A549 (cell line): ENCODE results near the gene DDX47. TPM values are rescaled to one million over a fixed set of nuclear protein-coding genes. Genes with fewer than 3 reads are reported as not detected.

Source experiments
- ATAC-seq, 2 experiments: fragments of 200-7000 bp in 1 of 2; fragments of >200 bp in 1 of 2; cut with Nextera tagmentation in 1 of 2; cut with Tn5 transposase in 1 of 2; 3 replicates each; pipeline versions ENCODE4 v1.8.0 to v1.9.1; 2018 to 2020; ENCODE audit warnings: mild to moderate bottlenecking in 1 of 2, moderate library complexity in 1 of 2
- CTCF ChIA-PET: fragments of 300-600 bp; sonication (Branson Sonifier 250); formaldehyde crosslinking; extraction: SDS; loops from one replicate; lab custom pipeline; 2021; ENCODE audit warnings: antibody characterized with exemption, inconsistent platforms; lab: Yijun Ruan, JAX
- POLR2A ChIA-PET: fragments of 350-600 bp; formaldehyde crosslinking; extraction: SDS; loops from one replicate; lab custom pipeline; 2021; ENCODE audit warnings: antibody characterized with exemption, inconsistent platforms; lab: Yijun Ruan, JAX
- DNase-seq, 2 experiments: peaks; one replicate each; pipeline versions ENCODE4 v3.0.0 to v3.0.0-alpha.2; 2011 to 2016; ENCODE audit warnings: low read depth in 1 of 2, low spot score in 1 of 2
- FAIRE-seq: peaks from 2 replicates; lab custom pipeline; 2011; peaks lifted over from hg19 to GRCh38; lab: Jason Lieb, UNC
- H3K27ac ChIP-seq, 2 experiments: fragments of >200 bp; sonication (Bioruptor Twin); formaldehyde crosslinking; 3 replicates each; pipeline ENCODE4 v1.5.1; 2016 to 2017
- H3K4me1 ChIP-seq: fragments of >200 bp; sonication (Bioruptor Twin); formaldehyde crosslinking; 3 replicates; pipeline ENCODE4 v1.6.1; 2016
- H3K4me2 ChIP-seq: fragments of >200 bp; sonication (Bioruptor Twin); formaldehyde crosslinking; 3 replicates; pipeline ENCODE4 v1.6.1; 2016
- H3K4me3 ChIP-seq: fragments of >200 bp; sonication (Bioruptor Twin); formaldehyde crosslinking; 3 replicates; pipeline ENCODE4 v1.5.1; 2016
- H3K9me3 ChIP-seq: fragments of >200 bp; sonication (Bioruptor Twin); formaldehyde crosslinking; 3 replicates; pipeline ENCODE4 v1.6.1; 2016
- ATOH8 ChIP-seq: fragments of 250-450 bp; sonication (Bioruptor Pico); IDR thresholded peaks from 2 replicates; pipeline ENCODE4 v1.5.0; 2020; ENCODE audit warnings: low read depth, mild to moderate bottlenecking, moderate library complexity
- BCL3 ChIP-seq: fragments of >200 bp; sonication (Bioruptor Twin); formaldehyde crosslinking; IDR thresholded peaks from 3 replicates; pipeline ENCODE4 v1.6.1; 2016
- BHLHE40 ChIP-seq: IDR thresholded peaks from 2 replicates; pipeline ENCODE4 v1.6.1; 2012; ENCODE audit warnings: low read depth, low read length, inconsistent platforms
- CHD2 ChIP-seq: fragments of 150-350 bp; IDR thresholded peaks from 2 replicates; pipeline ENCODE4 v1.6.1; 2014; ENCODE audit warnings: low read length; ENCODE audit not compliant: partially characterized antibody
- ELK1 ChIP-seq: fragments of 150-350 bp; IDR thresholded peaks from 2 replicates; pipeline ENCODE4 v1.6.1; 2014; ENCODE audit warnings: low read depth, mild to moderate bottlenecking, low read length
- ESRRA ChIP-seq: fragments of 150-350 bp; IDR thresholded peaks from 2 replicates; pipeline ENCODE4 v1.6.1; 2014; ENCODE audit warnings: mild to moderate bottlenecking, low read length, borderline replicate concordance
- FOSB ChIP-seq: fragments of 250-450 bp; sonication (Bioruptor Pico); IDR thresholded peaks from 2 replicates; pipeline ENCODE4 v1.5.0; 2020; ENCODE audit warnings: mild to moderate bottlenecking, moderate library complexity
- HOXB13 ChIP-seq: fragments of 250-450 bp; sonication (Bioruptor Pico); IDR thresholded peaks from 2 replicates; pipeline ENCODE4 v1.5.0; 2020; ENCODE audit warnings: low read depth, mild to moderate bottlenecking, moderate library complexity
- HOXB5 ChIP-seq: fragments of 250-450 bp; sonication (Bioruptor Pico); IDR thresholded peaks from 2 replicates; pipeline ENCODE4 v1.5.0; 2020; ENCODE audit warnings: mild to moderate bottlenecking, moderate library complexity
- MAX ChIP-seq: IDR thresholded peaks from 2 replicates; pipeline ENCODE4 v1.6.1; 2012
- MYC ChIP-seq: IDR thresholded peaks from 2 replicates; pipeline ENCODE4 v1.6.1; 2012; ENCODE audit warnings: mild to moderate bottlenecking, inconsistent platforms, low read length, improper control_type of control experiment, borderline replicate concordance
- NR3C1 ChIP-seq: fragments of >200 bp; sonication (Bioruptor Twin); formaldehyde crosslinking; IDR thresholded peaks from 3 replicates; pipeline ENCODE4 v1.6.1; 2017
- PBX3 ChIP-seq: IDR thresholded peaks from 2 replicates; pipeline ENCODE4 v1.6.1; 2012
- RNF2 ChIP-seq: fragments of 200-600 bp; sonication (generic); IDR thresholded peaks from 2 replicates; pipeline ENCODE4 v1.6.1; 2016; ENCODE audit warnings: low read depth, mild to moderate bottlenecking, antibody characterized with exemption, moderate library complexity, borderline replicate concordance
- USF2 ChIP-seq: fragments of 450-650 bp; IDR thresholded peaks from 2 replicates; pipeline ENCODE4 v1.6.1; 2014; ENCODE audit warnings: antibody characterized with exemption
- ZNF302 ChIP-seq: fragments of 250-450 bp; sonication (Bioruptor Pico); IDR thresholded peaks from 2 replicates; pipeline ENCODE4 v1.9.0; 2021; ENCODE audit warnings: inconsistent platforms, mild to moderate bottlenecking, moderate library complexity
- WGBS: methylation state at CpG from one replicate; pipeline ENCODE4 v1.1.6; 2017; ENCODE audit errors: missing lambda C conversion rate; 5-methylcytosine and 5-hydroxymethylcytosine counted together
- polyA plus RNA-seq, 4 experiments: library from polyadenylated mRNA; depleted of rRNA in 3 of 4; stranded (reverse); fragments of >200 nt; fragmentation: RNase III in 1 of 4; extraction: RNeasy Plus Mini Kit Qiagen cat#74134 plus additional on column Dnase treatment in 1 of 4; gene quantifications; 2 replicates in 3 of 4; 3 replicates in 1 of 4; pipeline ENCODE4 v1.2.3, GENCODE V29; 2011 to 2017

The DDX47 gene
- polyA plus RNA-seq, 2 of the 4 experiments (the other 2 are of a cell fraction): 81.6 to 144 TPM

- peaks cover 32% of the 10 kb centered on the region for H3K4me1 ChIP-seq
- no peak overlapping the region for H3K4me2 ChIP-seq
- no peak overlapping the region for H3K4me3 ChIP-seq
- FAIRE-seq (no peak), DNase-seq (no peak), ATAC-seq (no peak)
- ChIA-PET CTCF (interaction anchor here (0.6 to 1.9 kb wide), 8 partner anchors 15 to 1104 kb away, joined by 3 to 6 read pairs (median 3); partner anchors contain the start of gene DDX47), POLR2A (interaction anchor here (0.6 kb wide), 1 partner anchor 47 kb away, joined by 3 read pairs; no protein-coding TSS in a partner anchor)
- no peak overlapping the region for H3K27ac ChIP-seq
- no peaks in the 10 kb centered on the region for H3K9me3 ChIP-seq
- WGBS: 96% methylated on average over 2 of the region's 2 CpGs
- no peak for TF ChIP-seq HOXB13
- no peak for TF ChIP-seq ZNF302 (CRISPR knock-in tag)
- TF ChIP-seq CHD2: no peak
- no peak for TF ChIP-seq NR3C1
- TF ChIP-seq BHLHE40: no peak
- no peak for TF ChIP-seq HOXB5
- TF ChIP-seq RNF2: no peak
- no peak for TF ChIP-seq USF2
Observed at GRCh38 chr12:12784116-12784515, 29.0 kb upstream of the DDX47 start.

- peak within 1 kb of the TSS; percentile 85 to 94 for H3K27ac ChIP-seq
- peak within 1 kb of the TSS; percentile 44 for H3K4me3 ChIP-seq
- peaks cover 27% of the 10 kb centered on the region for H3K4me1 ChIP-seq
- no peak for DNase-seq
- H3K9me3 ChIP-seq: no peaks in the 10 kb centered on the region
- 94% methylated on average over 14 of the region's 14 CpGs for WGBS
- H3K4me2 ChIP-seq: peak within 1 kb of the TSS; percentile 79
- POLR2A ChIA-PET: no interaction called here
- no peak for FAIRE-seq
- CTCF ChIA-PET: interaction anchor here (0.6 to 5.6 kb wide), 8 partner anchors 16 to 201 kb away, joined by 3 to 74 read pairs (median 4); partner anchors contain the start of gene GPRC5A
- ATAC-seq: no peak
- TF ChIP-seq MYC (no peak), FOSB (CRISPR knock-in tag) (no peak), MAX (no peak), ELK1 (no peak), ZNF302 (CRISPR knock-in tag) (no peak), ATOH8 (CRISPR knock-in tag) (no peak), ESRRA (no peak)
Observed at GRCh38 chr12:12784911-12785814, 28.0 kb upstream of the DDX47 start, which contains the start of gene APOLD1. APOLD1 (plus strand) TSS chr12:12785659; CDS start chr12:12785692, 33 bp downstream.

GRCh38 chr12:12786351-12786705 is 26.8 kb upstream of the DDX47 start:
- FAIRE-seq: no peak
- peaks cover 29% of the 10 kb centered on the region for H3K4me1 ChIP-seq
- H3K4me2 ChIP-seq: peak overlapping the region; percentile 79
- 59% methylated on average over 4 of the region's 4 CpGs for WGBS
- no peak for DNase-seq
- peak overlapping the region; percentile 85 to 94 for H3K27ac ChIP-seq
- TF ChIP-seq PBX3 (0 out of 2 replicates have a peak, but pooled peaks have one; percentile 6), BCL3 (no peak)
- H3K4me3 ChIP-seq: peak overlapping the region; percentile 44
- ChIA-PET CTCF (interaction anchor here (2.4 to 5.6 kb wide), 8 partner anchors 12 to 195 kb away, joined by 13 to 80 read pairs (median 32); partner anchors contain the start of genes DDX47 and GPRC5A), POLR2A (interaction anchor here (1.0 to 1.8 kb wide), 11 partner anchors 12 to 197 kb away, joined by 3 to 18 read pairs (median 5); partner anchors contain the start of gene GPRC5A)
- no peaks in the 10 kb centered on the region for H3K9me3 ChIP-seq
- peak; percentile 2 to 4; a peak in 3 of 6 replicates for ATAC-seq
